RPMI8226 (cell line): ENCODE results near the gene ZNF383.
A peak's percentile ranks its signal among the peaks of the same experiment; 100 is the strongest.
"Not testable (repeated sequence)": the region's sequence is repeated elsewhere in the genome, so short reads cannot be mapped to it uniquely, and the experiment has no call there.

ENCODE experiments used
- DNase-seq: peaks from one replicate; pipeline ENCODE4 v3.0.0-alpha.2; 2015

The ZNF383 gene

GRCh38 chr19:37217775-37218591, at the start of gene ZNF383:
TSS of gene ZNF383 (plus strand) at chr19:37218214. CDS start at chr19:37230454, 12,240 bp downstream.
- DNase-seq = peak; percentile 85

- peak; percentile 92 for DNase-seq
These were observed 45.3 kb upstream of the ZNF383 start, which contains the start of gene ZNF585A for GRCh38 chr19:37172368-37173366. TSS of gene ZNF585A (minus strand) at chr19:37172695. CDS start at chr19:37169910, 2,785 bp downstream.

- not testable (repeated sequence) for DNase-seq
These were observed 31.9 kb upstream of the ZNF383 start for GRCh38 chr19:37186071-37186470.

GRCh38 chr19:37195248-37195647, 22.8 kb upstream of the ZNF383 start:
- DNase-seq = not testable (repeated sequence)

GRCh38 chr19:37197115-37197514, 20.9 kb upstream of the ZNF383 start:
- DNase-seq = not testable (repeated sequence)

- DNase-seq = no peak
These were observed 20.2 kb upstream of the ZNF383 start for GRCh38 chr19:37197768-37198167.

GRCh38 chr19:37217480-37217774, 587 bp upstream of the ZNF383 start:
- no peak for DNase-seq

- DNase-seq = peak; percentile 4
These were observed 550 bp downstream of the ZNF383 start for GRCh38 chr19:37218592-37218935.

GRCh38 chr19:37220383-37220782, 2.4 kb downstream of the ZNF383 start:
- no peak for DNase-seq

GRCh38 chr19:37221136-37221535, 3.1 kb downstream of the ZNF383 start:
- DNase-seq = no peak

GRCh38 chr19:37226248-37226647, 8.2 kb downstream of the ZNF383 start:
- DNase-seq = no peak

GRCh38 chr19:37227996-37228395, 10.0 kb downstream of the ZNF383 start:
- DNase-seq = peak; percentile 23

GRCh38 chr19:37243206-37243632, 25.2 kb downstream of the ZNF383 start:
- no peak for DNase-seq

- peak; percentile 81 for DNase-seq
These were observed 33.6 kb downstream of the ZNF383 start for GRCh38 chr19:37251308-37252229.

GRCh38 chr19:37263028-37263427, 45.0 kb downstream of the ZNF383 start:
- not testable (repeated sequence) for DNase-seq

- not testable (repeated sequence) for DNase-seq
These were observed 49.0 kb downstream of the ZNF383 start for GRCh38 chr19:37267005-37267404.

GRCh38 chr19:37267755-37268154, 49.7 kb downstream of the ZNF383 start:
- not testable (repeated sequence) for DNase-seq

GRCh38 chr19:37280656-37281055, 62.6 kb downstream of the ZNF383 start:
- not testable (repeated sequence) for DNase-seq

- not testable (repeated sequence) for DNase-seq
These were observed 66.0 kb downstream of the ZNF383 start for GRCh38 chr19:37284020-37284419.

GRCh38 chr19:37289229-37289628, 71.2 kb downstream of the ZNF383 start:
- DNase-seq = not testable (repeated sequence)

GRCh38 chr19:37292998-37293939, 75.3 kb downstream of the ZNF383 start:
- DNase-seq = not testable (repeated sequence)
